PC-9 (cell line): ENCODE data around the gene ALS2.

Source experiments
- CTCF ChIP-seq: fragments of 200-600 bp; sonication (generic); conservative IDR thresholded peaks from 2 replicates; pipeline ENCODE4 v1.6.1; 2017; ENCODE audit warnings: mixed run types, antibody characterized with exemption, mild to moderate bottlenecking, moderate library complexity
- EZH2 ChIP-seq: fragments of 200-600 bp; sonication (generic); IDR thresholded peaks from 2 replicates; pipeline ENCODE4 v1.8.0; 2017; ENCODE audit warnings: antibody characterized with exemption, low read depth

GRCh38 chr2:201656740-201657139, 124.0 kb downstream of the ALS2 start:
- no peak for TF ChIP-seq CTCF
- no peak for TF ChIP-seq EZH2
